GM18867 (cell line): Measurements from ENCODE around the gene PLEKHA7.
A peak's percentile ranks its signal among the peaks of the same experiment; 100 is the strongest.
"Not testable (repeated sequence)": the region's sequence is repeated elsewhere in the genome, so short reads cannot be mapped to it uniquely, and the experiment has no call there.

ENCODE experiments used
- ATAC-seq: cut with Tn5 transposase; IDR thresholded peaks from one replicate; pipeline ENCODE4 v1.9.1; 2021; ENCODE audit warnings: mild to moderate bottlenecking, moderate library complexity; ENCODE audit not compliant: unreplicated experiment

Gene PLEKHA7

GRCh38 chr11:16889905-16890304 is 124.3 kb downstream of the PLEKHA7 start:
- no peak for ATAC-seq

GRCh38 chr11:16889010-16889409 is 125.2 kb downstream of the PLEKHA7 start:
- not testable (repeated sequence) for ATAC-seq

- not testable (repeated sequence) for ATAC-seq
These were observed 126.3 kb downstream of the PLEKHA7 start for GRCh38 chr11:16887887-16888286.

GRCh38 chr11:16883174-16883573 is 131.0 kb downstream of the PLEKHA7 start:
- ATAC-seq = no peak

- ATAC-seq = peak; percentile 80
These were observed 132.4 kb downstream of the PLEKHA7 start for GRCh38 chr11:16881766-16882165.

- ATAC-seq = peak; percentile 60
These were observed 133.0 kb downstream of the PLEKHA7 start for GRCh38 chr11:16881074-16881709.

GRCh38 chr11:16880184-16880801 is 133.9 kb downstream of the PLEKHA7 start:
- no peak for ATAC-seq

GRCh38 chr11:16879690-16880089 is 134.5 kb downstream of the PLEKHA7 start:
- no peak for ATAC-seq

GRCh38 chr11:16876837-16877236 is 137.4 kb downstream of the PLEKHA7 start:
- no peak for ATAC-seq

GRCh38 chr11:16876053-16876752 is 138.0 kb downstream of the PLEKHA7 start:
- no peak for ATAC-seq

GRCh38 chr11:16874275-16874975 is 139.8 kb downstream of the PLEKHA7 start:
- ATAC-seq = no peak

GRCh38 chr11:16873289-16873688 is 140.9 kb downstream of the PLEKHA7 start:
- ATAC-seq = no peak

- ATAC-seq = no peak
These were observed 142.8 kb downstream of the PLEKHA7 start for GRCh38 chr11:16871368-16871767.

GRCh38 chr11:16867097-16867496 is 147.1 kb downstream of the PLEKHA7 start:
- no peak for ATAC-seq

- not testable (repeated sequence) for ATAC-seq
These were observed 149.8 kb downstream of the PLEKHA7 start for GRCh38 chr11:16864428-16864827.

- ATAC-seq = no peak
These were observed 150.8 kb downstream of the PLEKHA7 start for GRCh38 chr11:16863389-16863788.

GRCh38 chr11:16862726-16863125 is 151.5 kb downstream of the PLEKHA7 start:
- ATAC-seq = no peak

- ATAC-seq = no peak
These were observed 152.4 kb downstream of the PLEKHA7 start for GRCh38 chr11:16861862-16862261.

- no peak for ATAC-seq
These were observed 153.6 kb downstream of the PLEKHA7 start for GRCh38 chr11:16860617-16861016.

- ATAC-seq = no peak
These were observed 154.6 kb downstream of the PLEKHA7 start for GRCh38 chr11:16859651-16860050.

- ATAC-seq = no peak
These were observed 157.0 kb downstream of the PLEKHA7 start for GRCh38 chr11:16857186-16857585.
